Osteoblast (primary cell): Measurements from ENCODE around the gene OSCP1. TPM values are rescaled to one million over a fixed set of nuclear protein-coding genes. Genes with fewer than 3 reads are reported as not detected.
A peak's percentile ranks its signal among the peaks of the same experiment; 100 is the strongest.

Experiments
- DNase-seq: peaks from one replicate; pipeline ENCODE4 v3.0.0; 2011; ENCODE audit warnings: low spot score, mixed read lengths; ENCODE audit not compliant: insufficient read length; ENCODE audit errors: missing footprints
- H2AFZ ChIP-seq: 2 replicates; pipeline ENCODE4 v1.6.0; 2011; ENCODE audit warnings: mild to moderate bottlenecking, low read length
- H3K27ac ChIP-seq: 2 replicates; pipeline ENCODE4 v1.5.1; 2011; ENCODE audit warnings: mild to moderate bottlenecking, low read depth, low read length, moderate library complexity
- H3K27me3 ChIP-seq: 2 replicates; pipeline ENCODE4 v1.6.0; 2012; ENCODE audit warnings: mild to moderate bottlenecking, control low read depth, inconsistent platforms, low read length, moderate library complexity; ENCODE audit not compliant: insufficient read depth
- H3K36me3 ChIP-seq: 2 replicates; pipeline ENCODE4 v1.5.1; 2011; ENCODE audit warnings: mild to moderate bottlenecking, low read length, control low read depth, moderate library complexity; ENCODE audit not compliant: insufficient read depth
- H3K4me1 ChIP-seq: 2 replicates; pipeline ENCODE4 v1.5.1; 2011; ENCODE audit warnings: mild to moderate bottlenecking, low read length, control low read depth, moderate library complexity; ENCODE audit not compliant: insufficient read depth
- H3K4me2 ChIP-seq: 2 replicates; pipeline ENCODE4 v1.6.0; 2011; ENCODE audit warnings: mild to moderate bottlenecking, low read length; ENCODE audit not compliant: insufficient read depth
- H3K4me3 ChIP-seq: fragments of 200-600 bp; sonication (generic); 3 replicates; pipeline ENCODE4 v1.5.1; 2012; ENCODE audit warnings: mild to moderate bottlenecking, low read length, inconsistent platforms; ENCODE audit not compliant: insufficient read depth
- H3K79me2 ChIP-seq: 2 replicates; pipeline ENCODE4 v1.6.0; 2012; ENCODE audit warnings: mild to moderate bottlenecking, low read length, control low read depth, inconsistent platforms; ENCODE audit not compliant: insufficient read depth
- H3K9me3 ChIP-seq: 2 replicates; pipeline ENCODE4 v1.5.1; 2011; ENCODE audit warnings: low read depth, low read length, control low read depth
- H4K20me1 ChIP-seq: 2 replicates; pipeline ENCODE4 v1.6.0; 2012; ENCODE audit warnings: mild to moderate bottlenecking, low read length, control low read depth; ENCODE audit not compliant: insufficient read depth
- total RNA-seq: library from RNA; depleted of rRNA; stranded (reverse); fragments of >200 nt; gene quantifications from 2 replicates; pipeline ENCODE4 v1.2.3, GENCODE V29; 2012
- TF ChIP-seq, protein P1 (sequence below): IDR thresholded peaks from 2 replicates; pipeline ENCODE4 v1.5.1; 2011; ENCODE audit warnings: mild to moderate bottlenecking, low read depth, low read length, moderate library complexity; ENCODE audit errors: extremely low read depth

The OSCP1 gene
- total RNA-seq, 1 donor: 14.5 TPM

DNA sequence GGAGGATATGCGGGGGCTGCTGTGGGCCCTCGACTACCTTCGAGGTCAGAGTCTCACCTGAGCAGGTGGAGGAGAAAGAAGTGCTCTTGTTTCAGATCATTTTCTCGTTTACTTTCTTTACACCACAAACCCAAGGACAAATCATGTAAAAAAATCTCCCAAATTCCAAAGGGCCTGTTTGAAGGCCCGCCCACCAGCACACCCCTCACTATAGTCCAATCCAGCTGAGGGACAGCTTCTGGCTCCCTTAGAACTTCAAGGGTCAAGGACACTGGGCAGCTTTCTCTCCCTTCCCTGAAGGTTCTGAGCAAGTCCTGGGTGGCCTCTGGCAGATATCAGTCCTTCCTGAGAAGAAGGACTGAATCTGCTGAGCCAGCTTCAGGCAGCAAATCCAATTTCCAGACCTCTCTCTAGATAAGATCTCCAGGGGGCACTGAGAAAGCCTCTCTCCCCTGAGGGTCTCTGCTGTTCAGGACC, 70.1 kb downstream of the OSCP1 start:
- Histone ChIP-seq H3K4me3 (no peak overlapping the region), H3K27me3 (no peaks in the 10 kb centered on the region), H3K9me3 (no peaks in the 10 kb centered on the region), H3K36me3 (peaks cover 13% of the 10 kb centered on the region), H4K20me1 (peaks cover 56% of the 10 kb centered on the region), H3K4me2 (no peak overlapping the region), H3K27ac (no peak overlapping the region), H3K79me2 (peaks cover 92% of the 10 kb centered on the region), H3K4me1 (peaks cover 11% of the 10 kb centered on the region), H2AFZ (no peak overlapping the region)
- DNase-seq: no peak
- TF ChIP-seq, protein P1, sequence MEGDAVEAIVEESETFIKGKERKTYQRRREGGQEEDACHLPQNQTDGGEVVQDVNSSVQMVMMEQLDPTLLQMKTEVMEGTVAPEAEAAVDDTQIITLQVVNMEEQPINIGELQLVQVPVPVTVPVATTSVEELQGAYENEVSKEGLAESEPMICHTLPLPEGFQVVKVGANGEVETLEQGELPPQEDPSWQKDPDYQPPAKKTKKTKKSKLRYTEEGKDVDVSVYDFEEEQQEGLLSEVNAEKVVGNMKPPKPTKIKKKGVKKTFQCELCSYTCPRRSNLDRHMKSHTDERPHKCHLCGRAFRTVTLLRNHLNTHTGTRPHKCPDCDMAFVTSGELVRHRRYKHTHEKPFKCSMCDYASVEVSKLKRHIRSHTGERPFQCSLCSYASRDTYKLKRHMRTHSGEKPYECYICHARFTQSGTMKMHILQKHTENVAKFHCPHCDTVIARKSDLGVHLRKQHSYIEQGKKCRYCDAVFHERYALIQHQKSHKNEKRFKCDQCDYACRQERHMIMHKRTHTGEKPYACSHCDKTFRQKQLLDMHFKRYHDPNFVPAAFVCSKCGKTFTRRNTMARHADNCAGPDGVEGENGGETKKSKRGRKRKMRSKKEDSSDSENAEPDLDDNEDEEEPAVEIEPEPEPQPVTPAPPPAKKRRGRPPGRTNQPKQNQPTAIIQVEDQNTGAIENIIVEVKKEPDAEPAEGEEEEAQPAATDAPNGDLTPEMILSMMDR: no peak

DNA sequence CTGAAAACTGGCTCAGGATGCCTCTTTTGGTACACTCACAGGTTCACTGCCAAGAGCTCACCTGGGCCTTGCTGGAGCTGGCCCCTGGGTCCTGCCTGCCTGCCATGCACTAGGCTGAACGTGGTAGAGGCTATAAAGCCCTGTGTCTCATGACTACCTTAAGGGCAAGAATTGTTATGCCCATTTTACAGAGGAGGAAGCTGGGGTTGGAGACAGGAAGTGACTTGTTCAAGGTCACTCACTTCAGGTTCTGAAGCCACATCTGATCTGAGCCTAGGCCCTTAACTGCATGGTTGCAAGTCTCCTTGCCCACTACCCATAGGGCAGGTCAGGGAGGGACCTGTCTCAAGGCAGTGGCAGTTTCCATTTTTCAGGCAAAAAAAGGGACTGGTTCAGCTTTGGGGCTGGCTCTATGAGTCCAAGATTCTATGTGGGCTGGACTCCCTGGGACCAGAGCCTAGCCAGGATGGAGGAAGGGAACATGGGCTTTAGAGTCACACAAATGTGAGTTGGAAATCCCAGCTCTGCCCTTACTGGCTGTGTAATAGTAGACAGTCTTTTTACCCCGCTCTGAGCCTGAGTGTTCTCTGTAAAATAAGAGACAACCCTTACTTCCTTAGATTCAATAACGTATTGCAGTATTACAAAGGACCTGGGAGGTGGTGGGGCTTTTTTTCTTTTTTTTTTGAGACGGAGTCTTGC, 72.3 kb downstream of the OSCP1 start:
- H3K4me3 ChIP-seq: no peak overlapping the region
- H3K27me3 ChIP-seq: no peaks in the 10 kb centered on the region
- no peaks in the 10 kb centered on the region for H3K9me3 ChIP-seq
- H2AFZ ChIP-seq: no peak overlapping the region
- no peak overlapping the region for H3K27ac ChIP-seq
- H3K4me2 ChIP-seq: no peak overlapping the region
- peaks cover 13% of the 10 kb centered on the region for H3K36me3 ChIP-seq
- H3K79me2 ChIP-seq: peaks cover 70% of the 10 kb centered on the region
- no peak for DNase-seq
- H4K20me1 ChIP-seq: peaks cover 47% of the 10 kb centered on the region
- TF ChIP-seq, protein P1: no peak
- H3K4me1 ChIP-seq: peaks cover 22% of the 10 kb centered on the region

DNA sequence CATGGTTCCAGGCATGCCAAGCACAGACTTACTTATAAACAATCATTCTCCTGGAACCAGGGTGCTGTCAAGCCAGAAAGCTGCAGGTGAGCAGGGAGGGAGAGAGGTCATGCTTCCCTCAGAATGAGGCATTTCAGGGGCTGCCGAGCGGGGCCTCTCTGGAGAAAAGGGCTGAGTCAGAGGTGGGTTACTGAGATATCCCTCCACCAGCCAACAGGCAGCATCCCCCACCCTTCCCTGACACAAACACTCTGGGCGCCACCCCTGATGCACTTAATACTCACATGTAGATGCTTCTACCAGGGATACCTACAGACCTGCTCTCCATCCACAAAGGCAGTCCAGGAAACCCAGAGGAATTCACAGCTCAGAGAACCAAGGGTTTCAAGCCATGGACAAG, 77.6 kb downstream of the OSCP1 start:
- Histone ChIP-seq H3K9me3 (no peaks in the 10 kb centered on the region), H3K4me3 (no peak overlapping the region), H3K27ac (peak overlapping the region; percentile 91), H4K20me1 (peaks cover 26% of the 10 kb centered on the region), H3K79me2 (peaks cover 67% of the 10 kb centered on the region), H2AFZ (no peak overlapping the region), H3K4me2 (peak overlapping the region; percentile 67), H3K27me3 (no peaks in the 10 kb centered on the region), H3K4me1 (peaks cover 39% of the 10 kb centered on the region), H3K36me3 (peaks cover 11% of the 10 kb centered on the region)
- TF ChIP-seq, protein P1: no peak
- no peak for DNase-seq

DNA sequence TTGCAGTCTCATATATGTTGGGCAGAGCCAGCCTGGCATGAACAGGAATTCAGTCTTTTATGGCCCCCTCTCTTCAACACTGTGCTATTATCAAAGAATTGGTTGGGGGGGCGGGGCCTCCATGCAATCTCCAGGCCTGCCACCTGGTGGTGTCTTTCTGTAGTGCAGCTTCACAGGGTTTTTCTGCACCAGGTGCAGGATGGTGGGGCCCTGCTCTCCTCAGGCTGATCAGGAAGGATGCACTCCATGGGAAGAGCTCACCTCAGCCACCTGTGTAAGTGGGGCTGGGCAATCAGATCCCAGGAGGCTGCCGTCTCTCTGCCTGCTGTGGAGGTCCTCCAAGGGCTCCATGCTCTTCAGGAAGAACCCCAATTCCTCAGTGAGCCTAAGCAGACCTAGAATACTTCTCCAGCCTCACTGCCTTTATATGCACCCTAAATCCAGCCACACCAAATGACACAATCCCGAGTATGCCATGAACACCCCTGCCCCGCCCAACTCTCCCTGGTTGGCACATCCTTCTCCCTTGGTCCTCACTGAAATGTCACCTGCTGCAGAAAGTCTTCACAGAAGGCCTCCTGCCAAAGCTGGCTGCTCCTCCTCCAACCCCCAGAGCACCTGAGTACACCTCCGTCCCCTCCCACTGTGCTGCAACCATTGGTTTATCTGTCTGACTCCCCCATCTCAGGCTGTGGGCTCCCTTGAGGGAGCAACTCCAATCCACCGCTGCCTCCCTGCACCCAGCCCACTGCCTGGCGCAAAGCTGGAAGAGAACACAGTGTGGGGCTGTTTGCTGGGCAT, 81.0 kb downstream of the OSCP1 start:
- Histone ChIP-seq H3K27me3 (no peaks in the 10 kb centered on the region), H3K4me1 (peaks cover 47% of the 10 kb centered on the region), H3K27ac (peak overlapping the region; percentile 46), H3K79me2 (peaks cover 66% of the 10 kb centered on the region), H3K9me3 (no peaks in the 10 kb centered on the region), H3K4me2 (no peak overlapping the region), H2AFZ (no peak overlapping the region), H3K36me3 (peaks cover 18% of the 10 kb centered on the region), H3K4me3 (no peak overlapping the region), H4K20me1 (peaks cover 21% of the 10 kb centered on the region)
- peak; percentile 90 for DNase-seq
- TF ChIP-seq, protein P1: peak; percentile 92
